Urinary bladder (tissue), 4 donors: ENCODE measurements around the gene PRKACB. TPM values are rescaled to one million over a fixed set of nuclear protein-coding genes. Genes with fewer than 3 reads are reported as not detected.

Experiments
- DNase-seq: peaks from one replicate; pipeline ENCODE4 v3.0.0-alpha.2; 2015; ENCODE audit errors: extremely low spot score
- H3K27ac ChIP-seq: one replicate; pipeline ENCODE4 v1.5.1; 2013; ENCODE audit warnings: low read depth, mild to moderate bottlenecking, moderate library complexity
- H3K36me3 ChIP-seq: one replicate; pipeline ENCODE4 v1.6.1; 2013; ENCODE audit warnings: mild to moderate bottlenecking, moderate library complexity; ENCODE audit not compliant: insufficient read depth
- H3K4me1 ChIP-seq: one replicate; pipeline ENCODE4 v1.6.1; 2013; ENCODE audit warnings: mild to moderate bottlenecking, moderate library complexity; ENCODE audit not compliant: insufficient read depth
- H3K4me3 ChIP-seq: one replicate; pipeline ENCODE4 v1.5.1; 2013; ENCODE audit warnings: low read depth, low read length
- WGBS: extraction: QIAGEN DNeasy Blood & Tissue Kit; methylation state at CpG from one replicate; pipeline ENCODE4 v1.1.7; 2013; 5-methylcytosine and 5-hydroxymethylcytosine counted together
- polyA plus RNA-seq: library from polyadenylated mRNA; stranded (reverse); fragments of 200-250 nt; gene quantifications from one replicate; pipeline ENCODE4 v1.2.3, GENCODE V29; 2013
- total RNA-seq: library from RNA; depleted of rRNA; stranded (reverse); fragments of >200 nt; gene quantifications from one replicate; pipeline ENCODE4 v1.2.3, GENCODE V29; 2014
- donor health status: healthy with polysubstance abuse.
- donor health status: healthy.

The PRKACB gene
- total and polyA plus RNA-seq, 2 donors = 33.5 to 107 TPM

DNA sequence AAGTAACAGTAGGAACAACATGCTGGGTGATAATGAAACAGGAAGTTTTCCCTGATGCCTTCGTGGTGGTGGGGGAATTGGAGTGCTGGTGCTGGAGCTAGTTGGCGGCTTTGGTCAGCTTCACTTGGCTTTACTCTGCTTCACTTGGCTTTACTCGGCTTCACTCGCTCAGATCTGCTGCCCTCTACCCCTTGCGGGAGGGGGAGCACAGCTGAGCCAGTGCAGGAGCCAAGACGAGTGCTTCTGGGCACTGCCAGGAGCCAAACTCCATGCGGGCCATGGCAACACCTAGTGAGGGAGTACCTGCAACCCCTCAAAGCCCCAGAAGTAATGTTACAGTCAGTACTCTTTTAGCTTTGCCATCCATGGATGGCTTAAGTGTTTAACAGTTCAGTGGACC, 10.6 kb upstream of the PRKACB start:
- no peak for DNase-seq
- H3K36me3 ChIP-seq = no peaks in the 10 kb centered on the region
- 96% methylated on average over 7 of the region's 7 CpGs for WGBS
- no peak overlapping the region for H3K27ac ChIP-seq
- no peaks in the 10 kb centered on the region for H3K4me1 ChIP-seq
- no peak overlapping the region for H3K4me3 ChIP-seq

- no peak overlapping the region for H3K27ac ChIP-seq
- no peak overlapping the region for H3K4me3 ChIP-seq
- H3K36me3 ChIP-seq = no peaks in the 10 kb centered on the region
- no peaks in the 10 kb centered on the region for H3K4me1 ChIP-seq
- no peak for DNase-seq
These were observed 8.7 kb upstream of the PRKACB start for GRCh38 chr1:84135341-84135740.

DNA sequence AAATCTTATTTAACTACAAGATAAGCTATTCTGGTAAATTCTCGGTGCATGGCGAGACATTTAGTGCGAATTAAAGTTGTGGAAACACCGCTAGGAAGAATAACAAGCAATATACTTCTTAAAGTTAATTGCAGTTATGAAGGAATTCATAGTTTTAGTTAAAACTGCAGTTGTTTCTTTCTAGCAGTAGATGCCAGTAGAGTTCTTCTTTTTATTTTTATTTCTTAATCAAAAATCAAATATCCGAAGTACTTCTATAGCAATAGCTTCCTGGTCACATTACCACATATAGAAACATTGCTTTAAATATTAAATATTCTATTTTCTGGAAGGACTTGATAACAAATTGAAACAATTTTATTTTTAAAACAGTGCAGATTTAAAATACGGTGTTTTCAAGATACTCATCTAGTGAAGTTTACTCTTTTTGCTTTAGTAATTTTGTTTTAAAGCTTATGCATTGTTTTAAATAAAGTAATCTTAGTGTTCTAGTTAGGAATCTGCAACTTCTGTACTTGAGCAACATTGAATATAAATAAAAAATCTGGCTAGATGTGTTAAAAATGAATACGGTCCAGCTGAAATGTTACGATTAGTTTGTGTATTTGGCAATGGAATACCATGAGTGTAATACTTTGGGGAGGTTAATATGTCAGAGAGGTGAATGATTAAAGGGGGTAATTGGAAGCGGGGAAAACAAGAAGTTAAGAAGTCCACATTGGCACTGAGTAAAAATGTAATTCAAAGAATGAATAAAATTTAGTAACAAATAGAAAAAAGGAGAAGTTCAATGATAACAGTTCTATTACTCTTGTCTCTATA, 2.7 kb upstream of the PRKACB start:
- WGBS = 76% methylated on average over 9 of the region's 9 CpGs
- H3K4me3 ChIP-seq = no peak overlapping the region
- no peaks in the 10 kb centered on the region for H3K36me3 ChIP-seq
- DNase-seq = no peak
- no peaks in the 10 kb centered on the region for H3K4me1 ChIP-seq
- H3K27ac ChIP-seq = no peak overlapping the region

GRCh38 chr1:84145068-84145467, 997 bp downstream of the PRKACB start:
- no peak overlapping the region for H3K4me3 ChIP-seq
- no peak overlapping the region for H3K27ac ChIP-seq
- 79% methylated on average over 2 of the region's 2 CpGs for WGBS

DNA sequence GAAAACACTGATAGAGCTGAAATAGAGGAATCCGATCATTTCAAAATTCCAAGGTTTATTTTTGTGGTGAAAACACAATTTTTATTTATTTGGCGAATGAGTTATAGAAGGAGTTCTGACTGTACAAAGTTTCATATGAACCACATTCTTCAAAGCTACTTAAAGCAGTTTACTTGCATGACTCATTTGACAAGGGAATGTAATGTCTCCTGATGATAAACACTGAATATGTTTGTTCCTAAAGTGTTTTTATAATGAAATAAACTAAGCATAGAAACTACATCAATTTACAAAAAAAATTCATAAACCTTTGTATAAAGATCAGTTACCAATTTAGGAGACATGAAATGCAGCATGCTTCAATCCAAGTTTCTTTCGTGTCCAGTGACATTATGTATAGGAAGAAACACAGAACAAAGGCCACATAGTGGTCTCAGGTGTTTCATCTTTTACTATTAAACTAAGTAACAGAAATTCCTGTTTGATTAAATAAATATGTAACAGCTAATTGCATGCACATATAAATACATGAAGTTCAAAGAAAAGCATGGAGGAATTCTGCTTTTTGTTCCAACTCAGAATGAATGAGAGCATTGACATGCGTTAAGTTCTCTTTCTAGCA, 2.5 kb downstream of the PRKACB start:
- no peaks in the 10 kb centered on the region for H3K36me3 ChIP-seq
- DNase-seq = no peak
- 80% methylated on average over 4 of the region's 4 CpGs for WGBS
- no peaks in the 10 kb centered on the region for H3K4me1 ChIP-seq
- no peak overlapping the region for H3K4me3 ChIP-seq
- no peak overlapping the region for H3K27ac ChIP-seq

More at GRCh38 chr1:84145068-84145467, 997 bp downstream of the PRKACB start:
- H3K36me3 ChIP-seq = no peaks in the 10 kb centered on the region
- DNase-seq = no peak
- H3K4me1 ChIP-seq = no peaks in the 10 kb centered on the region

DNA sequence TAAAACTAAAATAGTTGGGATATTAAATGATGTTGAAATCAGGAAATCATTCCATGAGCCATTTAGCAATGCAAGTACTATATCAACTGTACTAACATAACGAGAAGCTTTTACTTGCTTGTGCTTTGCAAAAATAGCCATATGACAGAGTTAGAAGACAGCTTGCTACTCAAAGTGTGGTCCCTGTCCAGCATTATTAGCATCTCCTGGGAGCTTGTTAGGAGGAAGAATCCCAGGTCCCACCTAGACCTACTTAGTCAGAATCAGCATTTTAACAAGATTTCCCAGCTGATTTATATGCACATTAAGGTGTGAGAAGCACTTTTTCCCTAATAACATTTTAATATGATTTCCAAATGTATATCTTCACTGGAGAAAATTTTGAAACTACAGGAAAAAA, 4.7 kb downstream of the PRKACB start:
- Histone ChIP-seq H3K36me3 (no peaks in the 10 kb centered on the region), H3K4me1 (no peaks in the 10 kb centered on the region), H3K27ac (no peak overlapping the region), H3K4me3 (no peak overlapping the region)
- WGBS = 95% methylated on average over 1 of the region's 1 CpG
- no peak for DNase-seq

GRCh38 chr1:84152649-84153056, 8.6 kb downstream of the PRKACB start:
- no peak for DNase-seq
- 93% methylated on average over 3 of the region's 3 CpGs for WGBS
- Histone ChIP-seq H3K4me1 (no peaks in the 10 kb centered on the region), H3K36me3 (no peaks in the 10 kb centered on the region), H3K4me3 (no peak overlapping the region), H3K27ac (no peak overlapping the region)

GRCh38 chr1:84155517-84155916, 11.4 kb downstream of the PRKACB start:
- Histone ChIP-seq H3K27ac (no peak overlapping the region), H3K4me1 (no peaks in the 10 kb centered on the region), H3K4me3 (no peak overlapping the region), H3K36me3 (no peaks in the 10 kb centered on the region)
- no peak for DNase-seq
- 91% methylated on average over 3 of the region's 3 CpGs for WGBS

- no peaks in the 10 kb centered on the region for H3K36me3 ChIP-seq
- no peak overlapping the region for H3K4me3 ChIP-seq
- 30% methylated on average over 2 of the region's 2 CpGs for WGBS
- no peak for DNase-seq
- no peaks in the 10 kb centered on the region for H3K4me1 ChIP-seq
- H3K27ac ChIP-seq = no peak overlapping the region
These were observed 12.1 kb downstream of the PRKACB start for GRCh38 chr1:84156210-84156621.

DNA sequence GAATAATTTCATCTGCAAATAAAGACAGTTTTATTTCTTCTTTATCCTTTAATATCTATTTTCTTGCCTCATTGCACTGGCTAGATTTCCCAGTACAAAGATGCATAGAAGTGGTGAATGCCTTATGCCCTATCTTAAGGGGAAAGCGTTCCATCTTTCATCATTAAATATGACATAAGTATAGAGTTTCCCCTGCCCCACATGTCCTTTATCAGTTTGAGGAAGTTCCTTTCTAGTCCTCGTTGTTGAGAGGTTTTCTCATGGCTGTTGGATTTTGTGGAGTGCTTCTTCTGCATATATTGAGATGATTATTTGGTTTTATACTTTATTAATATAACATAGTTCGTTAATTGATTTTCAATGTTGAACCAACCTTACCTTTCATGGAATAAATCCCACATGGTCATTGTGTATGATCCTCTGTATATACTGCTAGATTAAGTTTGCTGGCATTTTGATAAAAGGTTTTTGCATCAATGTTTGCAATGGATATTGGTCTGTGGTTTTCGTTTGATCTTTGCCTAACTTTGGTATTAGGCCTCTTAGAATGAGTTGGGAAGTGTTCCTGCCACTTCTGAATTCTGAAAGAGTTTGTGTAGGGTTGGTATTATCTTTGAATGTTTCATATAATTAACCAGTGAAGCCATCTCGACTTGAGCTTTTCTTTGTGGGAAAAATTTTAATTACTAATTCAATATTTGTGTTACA, 15.6 kb downstream of the PRKACB start:
- no peak for DNase-seq
- 89% methylated on average over 5 of the region's 5 CpGs for WGBS
- Histone ChIP-seq H3K36me3 (no peaks in the 10 kb centered on the region), H3K4me1 (no peaks in the 10 kb centered on the region), H3K27ac (no peak overlapping the region), H3K4me3 (no peak overlapping the region)

GRCh38 chr1:84162295-84162694, 18.2 kb downstream of the PRKACB start:
- H3K36me3 ChIP-seq = no peaks in the 10 kb centered on the region
- WGBS = 98% methylated on average over 2 of the region's 2 CpGs
- no peak overlapping the region for H3K27ac ChIP-seq
- H3K4me3 ChIP-seq = no peak overlapping the region
- H3K4me1 ChIP-seq = no peaks in the 10 kb centered on the region
- DNase-seq = no peak

DNA sequence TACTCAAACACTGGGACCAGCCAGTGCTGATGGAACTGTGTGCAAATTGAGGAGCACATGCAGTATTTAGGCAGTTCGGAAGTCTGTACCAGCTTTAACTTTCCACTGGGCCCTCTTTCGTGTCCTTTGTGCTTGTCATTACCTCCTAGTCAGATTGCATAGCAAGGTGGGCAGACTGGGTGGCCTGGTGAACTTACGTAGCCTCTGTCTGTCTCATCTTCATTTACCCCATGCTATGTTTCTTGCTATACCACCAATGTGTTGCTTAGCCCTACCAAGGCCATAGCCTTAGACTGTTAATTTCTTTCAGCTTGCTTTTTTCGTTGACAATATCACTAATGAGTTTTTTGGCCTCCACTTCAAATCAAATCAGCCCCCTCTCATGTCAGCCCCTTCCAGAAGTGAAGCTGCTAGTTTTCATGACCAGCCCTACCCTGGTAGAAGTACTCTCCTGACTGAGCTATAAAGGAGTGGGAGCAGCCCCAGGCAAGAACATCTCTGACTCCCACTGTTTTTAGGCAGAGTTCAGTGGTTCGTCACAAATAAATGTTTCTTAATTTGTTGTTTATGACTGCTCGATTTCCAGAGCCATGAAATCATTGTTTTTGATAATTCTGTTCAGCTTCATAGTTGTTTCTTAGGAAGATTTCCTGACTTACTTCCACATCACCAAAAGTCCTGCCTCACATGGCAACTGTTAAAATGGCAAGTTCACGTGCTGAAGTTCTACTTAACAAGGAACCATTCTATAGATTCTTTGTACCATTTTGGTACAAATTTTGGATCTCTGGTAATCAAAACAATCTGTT, 19.3 kb downstream of the PRKACB start:
- Histone ChIP-seq H3K4me3 (no peak overlapping the region), H3K4me1 (no peaks in the 10 kb centered on the region), H3K27ac (no peak overlapping the region), H3K36me3 (no peaks in the 10 kb centered on the region)
- 83% methylated on average over 7 of the region's 7 CpGs for WGBS
- DNase-seq = no peak

GRCh38 chr1:84164161-84164560, 20.1 kb downstream of the PRKACB start:
- Histone ChIP-seq H3K4me1 (no peaks in the 10 kb centered on the region), H3K4me3 (no peak overlapping the region), H3K36me3 (no peaks in the 10 kb centered on the region), H3K27ac (no peak overlapping the region)
- DNase-seq = no peak
- 57% methylated on average over 5 of the region's 5 CpGs for WGBS
